SK-N-SH (cell line): ENCODE data around the gene CYP2B6. TPM values are rescaled to one million over a fixed set of nuclear protein-coding genes. Genes with fewer than 3 reads are reported as not detected.
"Not testable (repeated sequence)": the region's sequence is repeated elsewhere in the genome, so short reads cannot be mapped to it uniquely, and the experiment has no call there.

Source experiments
- CTCF ChIA-PET: fragments of 300-600, 350-600 bp; formaldehyde crosslinking; extraction: SDS; loops from one replicate; lab custom pipeline; 2021; lab: Yijun Ruan, JAX
- POLR2A ChIA-PET: fragments of 350-600 bp; sonication (Branson Sonifier 250); formaldehyde crosslinking; extraction: SDS; loops from one replicate; lab custom pipeline; 2020; ENCODE audit warnings: antibody characterized with exemption, inconsistent platforms; lab: Yijun Ruan, JAX
- DNase-seq: peaks from one replicate; pipeline ENCODE4 v3.0.0; 2012
- H2AFZ ChIP-seq: fragments of 200-600 bp; sonication (generic); 2 replicates; pipeline ENCODE4 v1.8.1; 2016; ENCODE audit warnings: antibody characterized with exemption, mild to moderate bottlenecking, low read depth
- H3F3A ChIP-seq: fragments of 200-600 bp; sonication (generic); replicated peaks from 2 replicates; pipeline ENCODE3; 2016; ENCODE audit warnings: antibody characterized with exemption, mild to moderate bottlenecking; ENCODE audit not compliant: insufficient read depth
- H3K27ac ChIP-seq, 2 experiments: fragments of 200-500 bp in 1 of 2; fragments of 200-600 bp in 1 of 2; sonication (Bioruptor generic) in 1 of 2; sonication (generic), shearing (Covaris generic) in 1 of 2; 2 replicates each; pipeline versions ENCODE4 v1.5.1 to v1.6.1; 2014 to 2016; ENCODE audit warnings: low read depth in 2 of 2, inconsistent platforms in 1 of 2, low read length in 1 of 2, mild to moderate bottlenecking in 1 of 2, mixed read lengths in 1 of 2
- H3K27me3 ChIP-seq: fragments of 200-600 bp; sonication (generic), shearing (Covaris generic); 2 replicates; pipeline ENCODE4 v1.6.1; 2016; ENCODE audit warnings: mixed run types; ENCODE audit not compliant: insufficient read depth
- H3K36me3 ChIP-seq, 2 experiments: fragments of 200-500 bp in 1 of 2; fragments of 200-600 bp in 1 of 2; sonication (Bioruptor generic) in 1 of 2; sonication (generic) in 1 of 2; replicated peaks in 1 of 2; 2 replicates each; pipeline versions ENCODE3 to v1.5.1; 2014 to 2016; ENCODE audit warnings: low read length in 1 of 2, mild to moderate bottlenecking in 1 of 2; ENCODE audit not compliant: insufficient read depth in 2 of 2, control insufficient read depth in 1 of 2
- H3K4me1 ChIP-seq, 2 experiments: fragments of 200-500 bp in 1 of 2; fragments of 200-600 bp in 1 of 2; sonication (Bioruptor generic) in 1 of 2; sonication (generic), shearing (Covaris generic) in 1 of 2; 2 replicates each; pipeline versions ENCODE4 v1.5.1 to v1.6.1; 2014 to 2016; ENCODE audit warnings: low read depth in 1 of 2, low read length in 1 of 2, mixed run types in 1 of 2; ENCODE audit not compliant: insufficient read depth in 2 of 2, control insufficient read depth in 1 of 2
- H3K4me2 ChIP-seq: fragments of 200-600 bp; sonication (generic), shearing (Covaris generic); 2 replicates; pipeline ENCODE4 v1.6.1; 2017; ENCODE audit warnings: mixed run types
- H3K4me3 ChIP-seq, 2 experiments: fragments of 200-500 bp in 1 of 2; fragments of 200-600 bp in 1 of 2; sonication (Bioruptor generic) in 1 of 2; sonication (generic), shearing (Covaris generic) in 1 of 2; 2 replicates each; pipeline versions ENCODE4 v1.5.1 to v1.8.1; 2014 to 2016; ENCODE audit warnings: low read depth in 2 of 2, inconsistent platforms in 1 of 2, low read length in 1 of 2, mild to moderate bottlenecking in 1 of 2, mixed read lengths in 1 of 2, moderate library complexity in 1 of 2
- H3K79me2 ChIP-seq: fragments of 200-600 bp; sonication (generic); 2 replicates; pipeline ENCODE4 v1.8.1; 2017; ENCODE audit warnings: mild to moderate bottlenecking; ENCODE audit not compliant: insufficient read depth
- H3K9ac ChIP-seq: fragments of 200-600 bp; sonication (generic); 2 replicates; pipeline ENCODE4 v1.6.1; 2017; ENCODE audit warnings: mixed run types
- H3K9me2 ChIP-seq: fragments of 200-600 bp; sonication (generic); 2 replicates; pipeline ENCODE4 v1.6.1; 2017; ENCODE audit warnings: mixed run types
- H3K9me3 ChIP-seq: fragments of 200-600 bp; sonication (generic); 2 replicates; pipeline ENCODE4 v1.6.1; 2017; ENCODE audit warnings: mixed run types, mild to moderate bottlenecking, moderate library complexity
- H4K20me1 ChIP-seq: fragments of 200-600 bp; sonication (generic); 2 replicates; pipeline ENCODE4 v1.6.1; 2017; ENCODE audit warnings: mild to moderate bottlenecking, mixed run types; ENCODE audit not compliant: insufficient read depth
- EZH2phosphoT487 ChIP-seq: fragments of 200-600 bp; sonication (generic); IDR thresholded peaks from 2 replicates; pipeline ENCODE4 v1.6.1; 2017; ENCODE audit warnings: low read depth, mixed run types, mild to moderate bottlenecking, antibody characterized with exemption, moderate library complexity, borderline replicate concordance
- FOXM1 ChIP-seq: IDR thresholded peaks from 2 replicates; pipeline ENCODE4 v1.4.0; 2012; ENCODE audit warnings: low read depth, mild to moderate bottlenecking
- GABPA ChIP-seq: IDR thresholded peaks from 2 replicates; pipeline ENCODE4 v1.4.0; 2012; ENCODE audit warnings: low read depth, mild to moderate bottlenecking
- MAX ChIP-seq: IDR thresholded peaks from 2 replicates; pipeline ENCODE4 v1.4.0; 2012; ENCODE audit warnings: low read depth
- NFIC ChIP-seq: IDR thresholded peaks from 2 replicates; pipeline ENCODE4 v1.4.0; 2012; ENCODE audit warnings: borderline replicate concordance
- NRF1 ChIP-seq: IDR thresholded peaks from 2 replicates; pipeline ENCODE4 v1.6.1; 2012; ENCODE audit warnings: low read depth, mild to moderate bottlenecking, low read length
- RAD21 ChIP-seq: IDR thresholded peaks from 2 replicates; pipeline ENCODE4 v1.6.1; 2012; ENCODE audit warnings: mild to moderate bottlenecking, low read length
- SIN3A ChIP-seq: IDR thresholded peaks from 2 replicates; pipeline ENCODE4 v1.6.1; 2012; ENCODE audit warnings: low read depth, mild to moderate bottlenecking, low read length, moderate library complexity, borderline replicate concordance
- TCF12 ChIP-seq: IDR thresholded peaks from 2 replicates; pipeline ENCODE4 v1.4.0; 2012
- YY1 ChIP-seq: IDR thresholded peaks from 2 replicates; pipeline ENCODE4 v1.4.0; 2012; ENCODE audit warnings: low read depth, mild to moderate bottlenecking
- WGBS: methylation state at CpG from one replicate; pipeline ENCODE4 v1.1.6; 2017; ENCODE audit warnings: low lambda C conversion rate; 5-methylcytosine and 5-hydroxymethylcytosine counted together
- polyA plus RNA-seq, 3 experiments: library from polyadenylated mRNA; depleted of rRNA; stranded (reverse); fragments of >200 nt; gene quantifications; 2 replicates each; pipeline ENCODE4 v1.2.3, GENCODE V29; 2012
- TF ChIP-seq, protein P1 (sequence below): IDR thresholded peaks from 2 replicates; pipeline ENCODE4; 2012

Gene CYP2B6
- polyA plus RNA-seq, 1 of the 3 experiments (the other 2 are of a cell fraction), result not detected

DNA sequence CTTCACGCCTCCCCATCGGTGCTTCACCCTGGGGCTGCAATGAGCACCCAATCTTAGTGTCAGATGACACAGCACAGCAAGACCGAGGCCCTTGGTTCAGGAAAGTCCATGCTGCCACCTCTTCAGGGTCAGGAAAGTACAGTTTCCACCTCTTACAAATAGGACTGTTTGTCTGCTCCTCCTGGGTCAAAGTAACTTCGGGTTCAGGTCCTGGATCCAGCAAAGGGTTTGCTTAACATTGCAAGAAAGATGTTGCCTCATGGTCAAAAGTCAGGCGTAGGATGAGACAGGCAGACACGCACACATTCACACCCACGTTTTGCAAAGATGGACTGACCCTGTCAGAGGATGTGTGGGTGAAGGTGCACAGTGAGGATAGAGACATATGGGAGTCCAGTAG lies 1.6 kb upstream of the CYP2B6 start:
- CTCF ChIA-PET, result no interaction called here
- 8% methylated on average over 7 of the region's 7 CpGs for WGBS

GRCh38 chr19:40995355-40995754 lies 4.3 kb downstream of the CYP2B6 start:
- ChIA-PET CTCF (interaction anchor here (1.1 kb wide), 1 partner anchor 599 kb away, joined by 3 read pairs; no protein-coding TSS in a partner anchor), POLR2A (no interaction called here)
- Histone ChIP-seq H2AFZ (no peak overlapping the region), H3K4me2 (no peak overlapping the region), H3K9ac (no peak overlapping the region), H3K4me3 (no peak overlapping the region), H4K20me1 (no peaks in the 10 kb centered on the region), H3K27me3 (peaks cover 11% of the 10 kb centered on the region; the same call in 1 of the 2 replicates), H3K79me2 (no peaks in the 10 kb centered on the region), H3K9me3 (no peaks in the 10 kb centered on the region), H3K4me1 (no peaks in the 10 kb centered on the region), H3K36me3 (no peaks in the 10 kb centered on the region), H3K27ac (no peak overlapping the region), H3F3A (no peaks in the 10 kb centered on the region), H3K9me2 (no peaks in the 10 kb centered on the region)
- WGBS, result 17% methylated on average over 2 of the region's 2 CpGs
- no peak for DNase-seq
- TF ChIP-seq MAX (no peak), FOXM1 (no peak), NRF1 (no peak), NFIC (no peak), TCF12 (no peak), RAD21 (no peak), EZH2phosphoT487 (no peak), YY1 (no peak), GABPA (no peak)

More for the DNA sequence above, 1.6 kb upstream of the CYP2B6 start:
- no peaks in the 10 kb centered on the region for H3K36me3 ChIP-seq
- H3K27me3 ChIP-seq, result peaks cover 29% of the 10 kb centered on the region; the same call in 1 of the 2 replicates
- H3K9me3 ChIP-seq, result no peaks in the 10 kb centered on the region
- no peak overlapping the region for H3K27ac ChIP-seq
- H2AFZ ChIP-seq, result no peak overlapping the region
- H3K4me3 ChIP-seq, result no peak overlapping the region
- H3F3A ChIP-seq, result no peaks in the 10 kb centered on the region
- no peak overlapping the region for H3K4me2 ChIP-seq
- H4K20me1 ChIP-seq, result no peaks in the 10 kb centered on the region
- H3K79me2 ChIP-seq, result no peaks in the 10 kb centered on the region
- POLR2A ChIA-PET, result no interaction called here
- TF ChIP-seq SIN3A, result no peak
- TF ChIP-seq GABPA, result no peak
- TF ChIP-seq, protein P1, sequence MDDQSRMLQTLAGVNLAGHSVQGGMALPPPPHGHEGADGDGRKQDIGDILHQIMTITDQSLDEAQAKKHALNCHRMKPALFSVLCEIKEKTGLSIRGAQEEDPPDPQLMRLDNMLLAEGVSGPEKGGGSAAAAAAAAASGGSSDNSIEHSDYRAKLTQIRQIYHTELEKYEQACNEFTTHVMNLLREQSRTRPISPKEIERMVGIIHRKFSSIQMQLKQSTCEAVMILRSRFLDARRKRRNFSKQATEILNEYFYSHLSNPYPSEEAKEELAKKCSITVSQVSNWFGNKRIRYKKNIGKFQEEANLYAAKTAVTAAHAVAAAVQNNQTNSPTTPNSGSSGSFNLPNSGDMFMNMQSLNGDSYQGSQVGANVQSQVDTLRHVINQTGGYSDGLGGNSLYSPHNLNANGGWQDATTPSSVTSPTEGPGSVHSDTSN, result no peak
- no peak for DNase-seq
- H3K4me1 ChIP-seq, result no peaks in the 10 kb centered on the region
- no peaks in the 10 kb centered on the region for H3K9me2 ChIP-seq
- H3K9ac ChIP-seq, result no peak overlapping the region

- H3K79me2 ChIP-seq, H4K20me1 ChIP-seq, H3K9me3 ChIP-seq, H3K4me1 ChIP-seq, H3K36me3 ChIP-seq, H3K9ac ChIP-seq, H2AFZ ChIP-seq, H3K9me2 ChIP-seq, CTCF ChIA-PET, POLR2A ChIA-PET, H3F3A ChIP-seq, H3K4me3 ChIP-seq, H3K4me2 ChIP-seq, DNase-seq, H3K27ac ChIP-seq: not testable (repeated sequence)
- peaks cover 25% of the 10 kb centered on the region; the same call in 1 of the 2 replicates for H3K27me3 ChIP-seq
- 18% methylated on average over 2 of the region's 2 CpGs for WGBS
Observed at GRCh38 chr19:40999018-40999417, 7.9 kb downstream of the CYP2B6 start.
